ENCODE measurements around the gene NDUFS4.
"Not testable (repeated sequence)": the region's sequence is repeated elsewhere in the genome, so short reads cannot be mapped to it uniquely, and the experiment has no call there.

The NDUFS4 gene

GRCh38 chr5:53560506-53561191 lies at the start of gene NDUFS4:
Gene NDUFS4 (plus strand): TSS chr5:53560639. CDS start chr5:53560663, 24 bp downstream.
- DNase-seq (ENCODE audit: low read depth), result peak; percentile 92

- DNase-seq (ENCODE audit: low read depth), result no peak
Observed at GRCh38 chr5:53512539-53512938, 47.9 kb upstream of the NDUFS4 start.

- DNase-seq (ENCODE audit: low read depth), result no peak
Observed at GRCh38 chr5:53515988-53516387, 44.5 kb upstream of the NDUFS4 start.

- DNase-seq (ENCODE audit: low read depth), result no peak
Observed at GRCh38 chr5:53520813-53521212, 39.6 kb upstream of the NDUFS4 start.

- DNase-seq (ENCODE audit: low read depth), result peak; percentile 43
Observed at GRCh38 chr5:53537711-53538110, 22.7 kb upstream of the NDUFS4 start.

- not testable (repeated sequence) for DNase-seq (ENCODE audit: low read depth)
Observed at GRCh38 chr5:53540739-53541138, 19.7 kb upstream of the NDUFS4 start.

GRCh38 chr5:53541859-53542258 lies 18.6 kb upstream of the NDUFS4 start:
- DNase-seq (ENCODE audit: low read depth), result no peak

GRCh38 chr5:53542926-53543325 lies 17.5 kb upstream of the NDUFS4 start:
- no peak for DNase-seq (ENCODE audit: low read depth)

GRCh38 chr5:53543401-53543800 lies 17.0 kb upstream of the NDUFS4 start:
- no peak for DNase-seq (ENCODE audit: low read depth)

- DNase-seq (ENCODE audit: low read depth), result no peak
Observed at GRCh38 chr5:53545744-53546143, 14.7 kb upstream of the NDUFS4 start.

GRCh38 chr5:53547226-53547625 lies 13.2 kb upstream of the NDUFS4 start:
- no peak for DNase-seq (ENCODE audit: low read depth)

- DNase-seq (ENCODE audit: low read depth), result not testable (repeated sequence)
Observed at GRCh38 chr5:53548501-53548900, 11.9 kb upstream of the NDUFS4 start.

GRCh38 chr5:53549792-53550191 lies 10.6 kb upstream of the NDUFS4 start:
- no peak for DNase-seq (ENCODE audit: low read depth)

- DNase-seq (ENCODE audit: low read depth), result no peak
Observed at GRCh38 chr5:53552561-53552960, 7.9 kb upstream of the NDUFS4 start.

GRCh38 chr5:53554444-53554843 lies 6.0 kb upstream of the NDUFS4 start:
- DNase-seq (ENCODE audit: low read depth), result no peak

GRCh38 chr5:53555160-53555559 lies 5.3 kb upstream of the NDUFS4 start:
- no peak for DNase-seq (ENCODE audit: low read depth)

GRCh38 chr5:53556001-53556400 lies 4.4 kb upstream of the NDUFS4 start:
- no peak for DNase-seq (ENCODE audit: low read depth)

GRCh38 chr5:53557386-53557785 lies 3.1 kb upstream of the NDUFS4 start:
- no peak for DNase-seq (ENCODE audit: low read depth)

GRCh38 chr5:53558966-53559365 lies 1.5 kb upstream of the NDUFS4 start:
- DNase-seq (ENCODE audit: low read depth), result no peak

- no peak for DNase-seq (ENCODE audit: low read depth)
Observed at GRCh38 chr5:53560028-53560427, 411 bp upstream of the NDUFS4 start.

- DNase-seq (ENCODE audit: low read depth), result no peak
Observed at GRCh38 chr5:53568401-53568800, 8.0 kb downstream of the NDUFS4 start.

GRCh38 chr5:53568871-53569270 lies 8.4 kb downstream of the NDUFS4 start:
- peak; percentile 17 for DNase-seq (ENCODE audit: low read depth)

GRCh38 chr5:53569453-53569852 lies 9.0 kb downstream of the NDUFS4 start:
- DNase-seq (ENCODE audit: low read depth), result no peak

GRCh38 chr5:53571403-53571802 lies 11.0 kb downstream of the NDUFS4 start:
- no peak for DNase-seq (ENCODE audit: low read depth)

All from fibroblast of gingiva (primary cell).